ENCODE data around the gene TBC1D14. TPM values are rescaled to one million over a fixed set of nuclear protein-coding genes. Genes with fewer than 3 reads are reported as not detected.

Gene TBC1D14
- polyA plus RNA-seq, 1 of the 3 experiments (the other 2 are of a cell fraction), result 39.5 TPM

DNA sequence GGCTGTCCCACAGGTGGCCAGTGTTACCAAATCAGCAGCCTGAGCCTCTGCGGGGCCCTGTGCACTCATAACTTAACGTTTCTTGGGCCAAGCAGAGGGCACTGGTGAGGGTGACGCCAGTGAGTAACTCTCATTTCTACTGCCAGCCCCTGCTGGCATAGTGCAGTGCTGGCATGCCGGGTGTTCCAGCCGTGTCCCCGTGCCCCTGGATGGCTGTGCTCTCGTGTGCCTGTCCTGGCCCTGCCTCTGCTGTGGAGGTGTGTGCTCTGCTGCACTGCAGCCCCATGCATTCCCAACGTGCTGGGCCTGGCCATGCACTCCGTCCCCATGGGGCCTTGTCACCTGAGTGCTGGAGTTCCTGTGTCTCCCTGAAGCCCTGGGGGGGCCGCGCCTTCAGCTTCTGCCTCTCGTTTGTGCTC, 14.7 kb downstream of the TBC1D14 start:
- H3F3A ChIP-seq (replicated peaks; ENCODE audit: insufficient read depth), result no peaks in the 10 kb centered on the region
- H3K27me3 ChIP-seq (ENCODE audit: insufficient read depth), result no peaks in the 10 kb centered on the region
- no peak overlapping the region for H3K4me3 ChIP-seq (ENCODE audit: low read depth in 2 of 2, low read length in 1 of 2)
- no peak overlapping the region for H3K27ac ChIP-seq (ENCODE audit: low read depth in 2 of 2, low read length in 1 of 2)
- DNase-seq, result no peak
- no peak overlapping the region for H3K9ac ChIP-seq
- POLR2A ChIA-PET, result no interaction called here
- H3K79me2 ChIP-seq (ENCODE audit: insufficient read depth), result peaks cover 7% of the 10 kb centered on the region; the same call in 1 of the 2 replicates
- H3K9me3 ChIP-seq, result no peaks in the 10 kb centered on the region
- peaks cover 0 to 10% of the 10 kb centered on the region in 2 experiments for H3K36me3 ChIP-seq (replicated peaks in 1 of 2; ENCODE audit: control insufficient read depth in 1 of 2, insufficient read depth in 2 of 2, low read length in 1 of 2)
- WGBS (ENCODE audit: low lambda C conversion rate), result 86% methylated on average over 8 of the region's 12 CpGs
- H4K20me1 ChIP-seq (ENCODE audit: insufficient read depth), result no peaks in the 10 kb centered on the region
- CTCF ChIA-PET, result interaction anchor here (1.4 kb wide), 1 partner anchor 51 kb away, joined by 3 read pairs; no protein-coding TSS in a partner anchor
- peaks cover 0 to 4% of the 10 kb centered on the region in 2 experiments; a peak in 2 of 4 replicates for H3K4me1 ChIP-seq (ENCODE audit: control insufficient read depth in 1 of 2, insufficient read depth in 2 of 2, low read depth in 1 of 2, low read length in 1 of 2)
- H2AFZ ChIP-seq (ENCODE audit: low read depth), result no peak overlapping the region
- no peak overlapping the region for H3K4me2 ChIP-seq
- H3K9me2 ChIP-seq, result no peaks in the 10 kb centered on the region
- TF ChIP-seq ELF1 (IDR thresholded peaks at IDR 0.05) (no peak), FOXM1 (IDR thresholded peaks at IDR 0.05; ENCODE audit: low read depth) (no peak), TAF1 (IDR thresholded peaks at IDR 0.05; ENCODE audit: borderline replicate concordance, low read depth, low read length) (no peak), FOXJ3 (CRISPR knock-in tag; IDR thresholded peaks at IDR 0.05) (no peak), TEAD4 (IDR thresholded peaks at IDR 0.05; ENCODE audit: borderline replicate concordance, insufficient read depth) (no peak), FOSL2 (IDR thresholded peaks at IDR 0.05; ENCODE audit: borderline replicate concordance, low read depth) (no peak), RFX5 (IDR thresholded peaks at IDR 0.05; ENCODE audit: low read length) (no peak), GABPA (IDR thresholded peaks at IDR 0.05; ENCODE audit: low read depth) (no peak), SMC3 (IDR thresholded peaks at IDR 0.05; ENCODE audit: low read depth, low read length) (no peak), EP300 (IDR thresholded peaks at IDR 0.05; ENCODE audit: borderline replicate concordance in 1 of 2, low read depth in 1 of 2, low read length in 1 of 2) (no peak), NRF1 (IDR thresholded peaks at IDR 0.05; ENCODE audit: low read depth, low read length) (no peak), GATA2 (CRISPR knock-in tag; IDR thresholded peaks at IDR 0.05) (no peak), MEF2A (IDR thresholded peaks at IDR 0.05; ENCODE audit: borderline replicate concordance, low read depth) (no peak), RCOR1 (IDR thresholded peaks at IDR 0.05; ENCODE audit: low read length) (no peak), RAD21 (IDR thresholded peaks at IDR 0.05; ENCODE audit: low read length) (no peak)
- TF ChIP-seq, protein P1, sequence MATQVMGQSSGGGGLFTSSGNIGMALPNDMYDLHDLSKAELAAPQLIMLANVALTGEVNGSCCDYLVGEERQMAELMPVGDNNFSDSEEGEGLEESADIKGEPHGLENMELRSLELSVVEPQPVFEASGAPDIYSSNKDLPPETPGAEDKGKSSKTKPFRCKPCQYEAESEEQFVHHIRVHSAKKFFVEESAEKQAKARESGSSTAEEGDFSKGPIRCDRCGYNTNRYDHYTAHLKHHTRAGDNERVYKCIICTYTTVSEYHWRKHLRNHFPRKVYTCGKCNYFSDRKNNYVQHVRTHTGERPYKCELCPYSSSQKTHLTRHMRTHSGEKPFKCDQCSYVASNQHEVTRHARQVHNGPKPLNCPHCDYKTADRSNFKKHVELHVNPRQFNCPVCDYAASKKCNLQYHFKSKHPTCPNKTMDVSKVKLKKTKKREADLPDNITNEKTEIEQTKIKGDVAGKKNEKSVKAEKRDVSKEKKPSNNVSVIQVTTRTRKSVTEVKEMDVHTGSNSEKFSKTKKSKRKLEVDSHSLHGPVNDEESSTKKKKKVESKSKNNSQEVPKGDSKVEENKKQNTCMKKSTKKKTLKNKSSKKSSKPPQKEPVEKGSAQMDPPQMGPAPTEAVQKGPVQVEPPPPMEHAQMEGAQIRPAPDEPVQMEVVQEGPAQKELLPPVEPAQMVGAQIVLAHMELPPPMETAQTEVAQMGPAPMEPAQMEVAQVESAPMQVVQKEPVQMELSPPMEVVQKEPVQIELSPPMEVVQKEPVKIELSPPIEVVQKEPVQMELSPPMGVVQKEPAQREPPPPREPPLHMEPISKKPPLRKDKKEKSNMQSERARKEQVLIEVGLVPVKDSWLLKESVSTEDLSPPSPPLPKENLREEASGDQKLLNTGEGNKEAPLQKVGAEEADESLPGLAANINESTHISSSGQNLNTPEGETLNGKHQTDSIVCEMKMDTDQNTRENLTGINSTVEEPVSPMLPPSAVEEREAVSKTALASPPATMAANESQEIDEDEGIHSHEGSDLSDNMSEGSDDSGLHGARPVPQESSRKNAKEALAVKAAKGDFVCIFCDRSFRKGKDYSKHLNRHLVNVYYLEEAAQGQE (IDR thresholded peaks at IDR 0.05; ENCODE audit: low read depth, low read length), result no peak
- TF ChIP-seq, protein P2, sequence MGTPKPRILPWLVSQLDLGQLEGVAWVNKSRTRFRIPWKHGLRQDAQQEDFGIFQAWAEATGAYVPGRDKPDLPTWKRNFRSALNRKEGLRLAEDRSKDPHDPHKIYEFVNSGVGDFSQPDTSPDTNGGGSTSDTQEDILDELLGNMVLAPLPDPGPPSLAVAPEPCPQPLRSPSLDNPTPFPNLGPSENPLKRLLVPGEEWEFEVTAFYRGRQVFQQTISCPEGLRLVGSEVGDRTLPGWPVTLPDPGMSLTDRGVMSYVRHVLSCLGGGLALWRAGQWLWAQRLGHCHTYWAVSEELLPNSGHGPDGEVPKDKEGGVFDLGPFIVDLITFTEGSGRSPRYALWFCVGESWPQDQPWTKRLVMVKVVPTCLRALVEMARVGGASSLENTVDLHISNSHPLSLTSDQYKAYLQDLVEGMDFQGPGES (IDR thresholded peaks at IDR 0.05; ENCODE audit: low read depth, low read length), result no peak
- TF ChIP-seq, protein P3, sequence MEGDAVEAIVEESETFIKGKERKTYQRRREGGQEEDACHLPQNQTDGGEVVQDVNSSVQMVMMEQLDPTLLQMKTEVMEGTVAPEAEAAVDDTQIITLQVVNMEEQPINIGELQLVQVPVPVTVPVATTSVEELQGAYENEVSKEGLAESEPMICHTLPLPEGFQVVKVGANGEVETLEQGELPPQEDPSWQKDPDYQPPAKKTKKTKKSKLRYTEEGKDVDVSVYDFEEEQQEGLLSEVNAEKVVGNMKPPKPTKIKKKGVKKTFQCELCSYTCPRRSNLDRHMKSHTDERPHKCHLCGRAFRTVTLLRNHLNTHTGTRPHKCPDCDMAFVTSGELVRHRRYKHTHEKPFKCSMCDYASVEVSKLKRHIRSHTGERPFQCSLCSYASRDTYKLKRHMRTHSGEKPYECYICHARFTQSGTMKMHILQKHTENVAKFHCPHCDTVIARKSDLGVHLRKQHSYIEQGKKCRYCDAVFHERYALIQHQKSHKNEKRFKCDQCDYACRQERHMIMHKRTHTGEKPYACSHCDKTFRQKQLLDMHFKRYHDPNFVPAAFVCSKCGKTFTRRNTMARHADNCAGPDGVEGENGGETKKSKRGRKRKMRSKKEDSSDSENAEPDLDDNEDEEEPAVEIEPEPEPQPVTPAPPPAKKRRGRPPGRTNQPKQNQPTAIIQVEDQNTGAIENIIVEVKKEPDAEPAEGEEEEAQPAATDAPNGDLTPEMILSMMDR (IDR thresholded peaks at IDR 0.05), result no peak
- TF ChIP-seq, protein P4, sequence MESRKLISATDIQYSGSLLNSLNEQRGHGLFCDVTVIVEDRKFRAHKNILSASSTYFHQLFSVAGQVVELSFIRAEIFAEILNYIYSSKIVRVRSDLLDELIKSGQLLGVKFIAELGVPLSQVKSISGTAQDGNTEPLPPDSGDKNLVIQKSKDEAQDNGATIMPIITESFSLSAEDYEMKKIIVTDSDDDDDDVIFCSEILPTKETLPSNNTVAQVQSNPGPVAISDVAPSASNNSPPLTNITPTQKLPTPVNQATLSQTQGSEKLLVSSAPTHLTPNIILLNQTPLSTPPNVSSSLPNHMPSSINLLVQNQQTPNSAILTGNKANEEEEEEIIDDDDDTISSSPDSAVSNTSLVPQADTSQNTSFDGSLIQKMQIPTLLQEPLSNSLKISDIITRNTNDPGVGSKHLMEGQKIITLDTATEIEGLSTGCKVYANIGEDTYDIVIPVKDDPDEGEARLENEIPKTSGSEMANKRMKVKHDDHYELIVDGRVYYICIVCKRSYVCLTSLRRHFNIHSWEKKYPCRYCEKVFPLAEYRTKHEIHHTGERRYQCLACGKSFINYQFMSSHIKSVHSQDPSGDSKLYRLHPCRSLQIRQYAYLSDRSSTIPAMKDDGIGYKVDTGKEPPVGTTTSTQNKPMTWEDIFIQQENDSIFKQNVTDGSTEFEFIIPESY (IDR thresholded peaks at IDR 0.05; ENCODE audit: borderline replicate concordance, low read depth), result no peak
